GM18520 (cell line): Measurements from ENCODE around the gene ALDOC.
"Not testable (repeated sequence)": the region's sequence is repeated elsewhere in the genome, so short reads cannot be mapped to it uniquely, and the experiment has no call there.

Experiments
- ATAC-seq: cut with Tn5 transposase; IDR thresholded peaks from one replicate; pipeline ENCODE4 v1.9.1; 2021; ENCODE audit not compliant: unreplicated experiment

Gene ALDOC

GRCh38 chr17:28576758-28577465, at the start of gene ALDOC:
Gene ALDOC (minus strand): TSS chr17:28576895. CDS start chr17:28575532, 1,363 bp downstream.
- peak; percentile 82 for ATAC-seq

DNA sequence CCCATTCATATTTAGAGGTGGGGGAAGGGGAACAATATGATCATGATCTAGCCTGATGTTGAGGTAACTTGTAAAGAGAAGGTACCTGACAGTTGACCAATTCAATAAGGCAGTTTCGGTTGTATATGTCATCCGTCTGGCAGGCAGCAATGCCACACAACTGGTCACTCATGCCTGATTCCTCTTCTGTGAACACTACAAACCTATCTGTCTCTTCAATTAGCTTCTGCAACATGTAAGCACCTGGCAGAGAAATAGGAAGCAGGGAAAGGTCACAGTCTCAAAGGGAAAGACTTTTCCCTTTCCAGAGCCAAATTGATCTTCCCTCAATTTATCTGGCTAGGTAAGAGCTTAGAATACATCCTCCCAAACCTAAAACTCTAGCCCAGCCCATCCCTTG, 47.5 kb upstream of the ALDOC start:
- ATAC-seq, result no peak

- no peak for ATAC-seq
These were observed 47.0 kb upstream of the ALDOC start for GRCh38 chr17:28623696-28624095.

DNA sequence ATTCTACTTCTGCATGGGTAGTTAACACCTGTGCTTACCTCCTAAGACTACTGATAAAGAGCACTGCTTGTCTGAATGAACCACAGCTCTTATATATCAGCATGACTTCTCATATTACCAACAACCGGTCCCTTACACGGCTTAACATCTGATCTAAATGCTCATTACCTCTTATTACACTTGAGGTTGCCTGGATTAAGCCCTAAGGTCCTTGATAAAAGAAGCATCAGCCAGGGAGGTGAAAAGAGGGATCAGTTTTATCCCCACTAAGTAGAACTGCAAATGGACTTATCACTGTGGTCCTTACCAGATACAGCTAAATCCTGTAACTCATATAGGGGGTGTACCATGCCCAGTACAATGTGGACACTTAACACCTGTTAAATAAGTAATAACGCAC, 45.5 kb upstream of the ALDOC start:
- ATAC-seq, result no peak

DNA sequence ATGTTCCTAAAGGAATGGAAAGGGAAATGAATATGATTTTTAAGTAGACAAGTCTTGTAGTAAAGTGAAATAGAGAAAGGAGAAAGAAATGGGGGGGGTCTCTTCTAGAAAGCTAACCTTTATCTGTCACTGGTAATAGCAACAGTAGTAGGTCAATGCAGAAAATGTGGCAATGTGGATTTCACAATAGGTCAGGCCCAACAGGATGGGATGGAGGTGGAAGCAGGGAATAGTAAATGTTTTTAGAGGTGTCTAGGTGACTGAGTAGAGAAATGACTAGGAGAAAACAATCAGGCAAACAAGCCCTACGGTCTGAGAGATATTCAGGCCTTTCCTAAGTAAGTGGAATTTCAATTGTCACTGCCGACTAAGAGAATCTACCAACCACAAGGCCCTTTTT, 43.3 kb upstream of the ALDOC start:
- ATAC-seq, result no peak

GRCh38 chr17:28618464-28618863, 41.8 kb upstream of the ALDOC start:
- no peak for ATAC-seq

- no peak for ATAC-seq
These were observed 39.6 kb upstream of the ALDOC start for GRCh38 chr17:28616281-28616680.

- ATAC-seq, result no peak
These were observed 38.7 kb upstream of the ALDOC start for GRCh38 chr17:28615260-28615940.

DNA sequence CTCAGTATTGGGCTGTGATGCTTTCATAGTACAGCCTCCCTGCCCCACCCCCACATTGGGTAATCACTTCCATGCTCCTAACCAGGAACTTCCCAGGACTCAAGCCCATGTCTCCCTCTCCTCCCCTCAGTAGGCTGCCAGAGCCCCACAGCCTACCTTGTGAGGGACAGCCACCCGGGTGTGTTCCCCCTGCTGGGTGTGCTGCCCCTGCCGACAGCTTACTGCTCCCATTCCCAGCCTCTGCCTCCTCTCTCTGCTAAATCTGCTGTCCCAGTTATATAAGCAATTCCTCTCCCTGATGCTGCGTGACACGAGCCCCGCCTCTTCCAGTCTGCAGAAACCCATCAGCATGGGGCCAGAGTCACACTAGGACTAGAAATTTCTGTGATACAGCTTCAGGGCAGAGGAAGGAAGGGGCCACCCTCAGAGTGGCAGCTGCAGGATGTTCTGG, 37.3 kb upstream of the ALDOC start, which contains the start of gene RSKR:
Gene RSKR, minus strand, starts transcription at position 255 of the 451 bp plus-strand sequence. Its CDS starts 24 bp downstream, at position 231.
- ATAC-seq, result no peak

- ATAC-seq, result no peak
These were observed 36.5 kb upstream of the ALDOC start for GRCh38 chr17:28612936-28613872.

DNA sequence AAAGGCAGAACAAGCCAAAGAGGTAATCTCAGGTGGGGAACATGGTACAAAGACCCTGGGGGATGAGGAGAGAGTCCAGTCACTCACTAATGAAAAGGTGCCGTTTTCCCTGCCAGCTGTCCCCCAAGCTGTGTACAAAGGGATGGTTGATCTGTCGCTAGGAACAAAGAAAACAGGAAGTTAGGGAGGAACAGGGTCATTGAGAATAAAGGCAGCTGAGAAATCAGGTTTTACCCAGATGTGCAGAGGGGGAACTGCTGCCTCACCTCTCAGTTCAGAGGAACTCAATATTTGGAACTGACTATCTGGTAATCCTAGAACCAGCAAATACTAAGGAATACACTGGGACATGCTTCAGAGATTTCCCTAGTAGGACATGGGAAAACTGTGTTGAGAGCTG, 35.8 kb upstream of the ALDOC start:
- ATAC-seq, result no peak

DNA sequence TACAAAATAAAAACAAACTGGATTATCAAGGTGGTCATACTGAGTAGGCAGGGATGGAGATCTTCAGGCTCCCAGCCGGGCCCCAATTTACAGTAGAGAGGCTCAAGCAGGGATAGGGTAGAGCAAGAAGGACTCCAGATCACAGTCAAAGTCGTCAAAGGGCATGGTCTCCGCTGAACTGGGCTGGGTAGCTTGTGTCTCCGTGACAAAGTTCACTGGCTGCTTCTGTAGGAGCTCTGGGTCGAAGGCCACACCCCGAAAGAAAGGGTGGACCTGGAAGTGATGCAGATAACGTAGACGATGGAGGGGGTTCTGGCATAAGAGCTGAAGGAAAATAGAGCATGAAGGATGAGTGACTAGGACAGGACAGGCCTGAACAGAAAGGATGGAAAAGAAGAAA, 33.7 kb upstream of the ALDOC start:
- no peak for ATAC-seq

DNA sequence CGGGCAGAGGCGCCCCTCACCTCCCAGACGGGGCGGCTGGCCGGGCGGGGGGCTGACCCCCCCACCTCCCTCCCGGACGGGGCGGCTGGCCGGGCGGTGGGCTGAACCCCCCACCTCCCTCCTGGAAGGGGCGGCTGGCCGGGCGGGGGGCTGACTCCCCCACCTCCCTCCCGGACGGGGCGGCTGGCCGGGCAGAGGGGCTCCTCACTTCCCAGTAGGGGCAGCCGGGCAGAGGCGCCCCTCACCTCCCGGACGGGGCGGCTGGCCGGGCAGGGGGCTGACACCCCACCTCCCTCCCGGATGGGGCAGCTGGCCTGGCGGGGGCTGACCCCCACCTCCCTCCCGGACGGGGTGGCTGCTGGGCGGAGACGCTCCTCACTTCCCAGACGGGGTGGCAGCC, 27.3 kb upstream of the ALDOC start:
- ATAC-seq, result not testable (repeated sequence)

- peak; percentile 32 for ATAC-seq
These were observed 22.9 kb upstream of the ALDOC start for GRCh38 chr17:28599311-28600184.

DNA sequence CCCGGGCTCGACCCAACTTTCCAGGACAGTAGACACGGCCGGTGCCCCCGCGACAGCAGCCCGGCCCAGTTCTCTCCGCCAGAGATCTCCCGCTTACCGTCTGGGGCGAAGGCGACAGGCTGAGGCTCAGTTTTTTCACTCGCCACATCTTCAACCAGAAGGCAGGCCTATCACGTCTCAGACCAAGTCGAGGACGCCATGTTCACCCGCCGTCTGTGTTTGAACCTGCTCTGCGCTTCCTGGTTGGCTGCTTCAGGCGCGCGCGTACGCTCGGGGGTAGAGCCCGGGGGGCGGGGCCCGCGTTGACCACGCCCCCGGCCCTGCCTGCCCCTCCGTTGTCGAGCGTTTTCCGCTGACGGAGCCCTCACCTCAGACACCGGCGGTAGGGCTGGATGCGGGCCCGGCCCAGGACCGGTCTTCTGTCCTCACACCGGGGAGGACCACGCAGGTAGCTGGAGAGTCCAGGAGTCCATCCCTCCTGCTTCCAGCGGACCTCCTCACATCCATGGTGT, 22.2 kb upstream of the ALDOC start, which contains the start of gene SPAG5:
Gene SPAG5, minus strand, starts transcription at position 227 of the 512 bp plus-strand sequence. Its CDS starts 79 bp downstream, at position 148.
- peak; percentile 69 for ATAC-seq

DNA sequence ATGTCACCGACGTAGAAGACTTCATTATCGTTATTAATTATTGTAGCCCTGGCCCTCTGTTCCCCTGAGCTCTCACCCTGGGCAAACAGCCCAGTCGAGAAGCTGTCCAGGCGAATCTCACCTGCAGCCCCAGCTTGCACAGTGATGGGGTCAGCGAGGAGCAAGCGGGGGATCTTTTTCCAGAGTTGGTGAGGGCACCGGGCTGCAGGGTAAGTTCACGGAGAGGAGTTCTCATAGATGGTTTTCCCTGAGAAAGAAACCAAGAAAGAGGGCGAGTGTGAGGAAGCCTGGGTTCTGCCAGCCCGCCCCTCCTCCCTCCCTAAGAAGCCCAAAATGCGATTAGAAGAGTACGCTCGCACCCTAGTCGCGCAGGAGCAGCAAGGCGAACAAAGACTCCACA, 21.7 kb upstream of the ALDOC start:
- no peak for ATAC-seq

GRCh38 chr17:28597606-28598383, 21.1 kb upstream of the ALDOC start:
- ATAC-seq, result no peak

GRCh38 chr17:28592260-28592659, 15.6 kb upstream of the ALDOC start:
- ATAC-seq, result no peak

DNA sequence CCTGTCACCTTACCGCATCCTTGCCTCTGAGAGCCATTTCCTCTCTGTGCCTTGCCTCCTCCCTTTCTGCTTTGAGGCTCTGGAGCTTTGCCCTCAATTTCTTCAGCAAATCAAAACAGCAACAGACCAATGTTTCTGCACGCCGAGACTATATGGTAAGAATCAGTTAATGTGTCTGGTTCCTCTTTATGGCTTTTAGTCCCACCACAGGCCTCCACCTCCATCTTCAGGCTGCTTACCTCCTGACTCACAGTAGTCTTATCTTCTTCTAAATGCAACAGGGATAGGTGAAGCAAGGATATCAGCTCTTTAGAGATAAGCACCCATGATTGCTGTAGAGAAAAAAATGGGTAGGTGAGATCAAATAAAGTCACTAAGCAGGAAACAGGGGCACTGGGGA, 9.2 kb upstream of the ALDOC start:
- no peak for ATAC-seq
